Stimulated activated CD8-positive, alpha-beta memory T cell treated with anti-CD3 and anti-CD28 coated beads, Interleukin-7, amount 100 ng/mL, for 1 hour (primary cell): ENCODE results near the gene ALOX15.
"Not testable (repeated sequence)": the region's sequence is repeated elsewhere in the genome, so short reads cannot be mapped to it uniquely, and the experiment has no call there.

ENCODE experiments used
- DNase-seq, 2 donors: peaks; one replicate each; pipeline ENCODE4 v3.0.0-alpha.2; 2020; ENCODE audit warnings: low read depth in 2 of 2

Gene ALOX15

GRCh38 chr17:4617090-4617489 lies 24.4 kb downstream of the ALOX15 start:
- no peak for DNase-seq

- DNase-seq = no peak
Measured at GRCh38 chr17:4616476-4616875, 25.0 kb downstream of the ALOX15 start.

- DNase-seq = no peak
Measured at GRCh38 chr17:4610656-4611055, 30.8 kb downstream of the ALOX15 start.

GRCh38 chr17:4610162-4610561 lies 31.3 kb downstream of the ALOX15 start:
- no peak for DNase-seq

- no peak for DNase-seq
Measured at GRCh38 chr17:4609761-4610160, 31.7 kb downstream of the ALOX15 start.

- DNase-seq = no peak
Measured at GRCh38 chr17:4607773-4608187, 33.7 kb downstream of the ALOX15 start.

GRCh38 chr17:4607261-4607741 lies 34.2 kb downstream of the ALOX15 start:
- no peak for DNase-seq

- DNase-seq = no peak
Measured at GRCh38 chr17:4605826-4606225, 35.7 kb downstream of the ALOX15 start.

GRCh38 chr17:4604736-4605135 lies 36.7 kb downstream of the ALOX15 start:
- DNase-seq = not testable (repeated sequence)

- DNase-seq = no peak
Measured at GRCh38 chr17:4604111-4604644, 37.3 kb downstream of the ALOX15 start.

- DNase-seq = no peak
Measured at GRCh38 chr17:4602041-4602440, 39.4 kb downstream of the ALOX15 start.

GRCh38 chr17:4601326-4601725 lies 40.2 kb downstream of the ALOX15 start:
- DNase-seq = no peak

- no peak for DNase-seq
Measured at GRCh38 chr17:4600563-4600962, 40.9 kb downstream of the ALOX15 start.

GRCh38 chr17:4599505-4600281 lies 41.8 kb downstream of the ALOX15 start:
- no peak for DNase-seq

- DNase-seq = no peak
Measured at GRCh38 chr17:4598776-4599504, 42.5 kb downstream of the ALOX15 start.

- no peak for DNase-seq
Measured at GRCh38 chr17:4597975-4598374, 43.5 kb downstream of the ALOX15 start.

GRCh38 chr17:4596636-4597380 lies 44.7 kb downstream of the ALOX15 start:
- no peak for DNase-seq

- not testable (repeated sequence) for DNase-seq
Measured at GRCh38 chr17:4595685-4596342, 45.7 kb downstream of the ALOX15 start.

GRCh38 chr17:4594931-4595684 lies 46.4 kb downstream of the ALOX15 start:
- DNase-seq = no peak

GRCh38 chr17:4594406-4594805 lies 47.1 kb downstream of the ALOX15 start:
- no peak for DNase-seq

- no peak for DNase-seq
Measured at GRCh38 chr17:4593021-4593421, 48.5 kb downstream of the ALOX15 start.
